ENCODE data around the gene RGS4.
"Not testable (repeated sequence)": the region's sequence is repeated elsewhere in the genome, so short reads cannot be mapped to it uniquely, and the experiment has no call there.

The RGS4 gene

DNA sequence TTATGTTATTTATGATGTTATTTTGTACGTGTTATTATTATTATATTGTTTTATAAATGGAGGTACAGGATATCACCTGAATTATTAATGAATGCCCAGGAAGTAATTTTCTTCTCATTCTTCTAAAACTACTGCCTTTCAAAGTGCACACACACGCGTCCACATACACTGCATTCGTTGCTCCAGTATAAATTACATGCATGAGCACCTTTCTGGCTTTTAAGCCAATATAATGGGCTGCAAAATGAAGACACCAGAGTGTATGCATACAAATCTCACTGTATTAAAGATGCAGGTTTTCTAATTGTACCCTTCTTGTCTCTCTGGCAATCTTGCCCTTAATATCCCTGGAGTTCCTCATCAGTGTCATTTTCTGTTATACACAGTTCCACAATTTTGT lies 6.9 kb downstream of the RGS4 start:
- FAIRE-seq (no peak), DNase-seq (ENCODE audit: insufficient read length, low spot score) (no peak)

DNA sequence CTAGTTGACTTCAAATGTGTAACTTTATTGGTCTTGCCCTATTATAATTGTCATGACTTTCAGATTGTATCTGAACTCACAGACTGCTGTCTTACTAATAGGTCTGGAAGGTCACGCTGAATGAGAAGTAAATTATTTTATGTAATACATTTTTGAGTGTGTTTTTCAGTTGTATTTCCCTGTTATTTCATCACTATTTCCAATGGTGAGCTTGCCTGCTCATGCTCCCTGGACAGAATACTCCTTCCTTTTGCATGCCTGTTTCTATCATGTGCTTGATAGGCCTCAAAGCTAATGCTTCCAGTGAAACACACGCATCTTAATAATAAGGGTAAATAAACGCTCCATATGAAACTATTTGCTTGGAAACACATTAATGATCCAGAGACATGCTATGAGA lies 7.3 kb downstream of the RGS4 start:
- TF ChIP-seq POLR2AphosphoS5 (IDR thresholded peaks at IDR 0.05; ENCODE audit: low read depth, low read length) (no peak), SPI1 (IDR thresholded peaks at IDR 0.05; ENCODE audit: low read depth, low read length) (no peak), TAF1 (IDR thresholded peaks at IDR 0.05; ENCODE audit: low read depth, low read length) (no peak), POU2F2 (IDR thresholded peaks at IDR 0.05; ENCODE audit: low read depth, low read length) (no peak), POLR2A (IDR thresholded peaks at IDR 0.05; ENCODE audit: low read depth, low read length) (no peak), PAX5 (IDR thresholded peaks at IDR 0.05; ENCODE audit: insufficient read depth, low read length, severe bottlenecking) (no peak)
- no peak for DNase-seq (ENCODE audit: insufficient read length, low spot score)
- no peak for FAIRE-seq

More for the DNA sequence above, 6.9 kb downstream of the RGS4 start:
- no peak for TF ChIP-seq POU2F2 (IDR thresholded peaks at IDR 0.05; ENCODE audit: low read depth, low read length)
- no peak for TF ChIP-seq POLR2AphosphoS5 (IDR thresholded peaks at IDR 0.05; ENCODE audit: low read depth, low read length)
- no peak for TF ChIP-seq PAX5 (IDR thresholded peaks at IDR 0.05; ENCODE audit: insufficient read depth, low read length, severe bottlenecking)
- no peak for TF ChIP-seq SPI1 (IDR thresholded peaks at IDR 0.05; ENCODE audit: low read depth, low read length)
- TF ChIP-seq POLR2A (IDR thresholded peaks at IDR 0.05; ENCODE audit: low read depth, low read length) = no peak
- no peak for TF ChIP-seq TAF1 (IDR thresholded peaks at IDR 0.05; ENCODE audit: low read depth, low read length)

DNA sequence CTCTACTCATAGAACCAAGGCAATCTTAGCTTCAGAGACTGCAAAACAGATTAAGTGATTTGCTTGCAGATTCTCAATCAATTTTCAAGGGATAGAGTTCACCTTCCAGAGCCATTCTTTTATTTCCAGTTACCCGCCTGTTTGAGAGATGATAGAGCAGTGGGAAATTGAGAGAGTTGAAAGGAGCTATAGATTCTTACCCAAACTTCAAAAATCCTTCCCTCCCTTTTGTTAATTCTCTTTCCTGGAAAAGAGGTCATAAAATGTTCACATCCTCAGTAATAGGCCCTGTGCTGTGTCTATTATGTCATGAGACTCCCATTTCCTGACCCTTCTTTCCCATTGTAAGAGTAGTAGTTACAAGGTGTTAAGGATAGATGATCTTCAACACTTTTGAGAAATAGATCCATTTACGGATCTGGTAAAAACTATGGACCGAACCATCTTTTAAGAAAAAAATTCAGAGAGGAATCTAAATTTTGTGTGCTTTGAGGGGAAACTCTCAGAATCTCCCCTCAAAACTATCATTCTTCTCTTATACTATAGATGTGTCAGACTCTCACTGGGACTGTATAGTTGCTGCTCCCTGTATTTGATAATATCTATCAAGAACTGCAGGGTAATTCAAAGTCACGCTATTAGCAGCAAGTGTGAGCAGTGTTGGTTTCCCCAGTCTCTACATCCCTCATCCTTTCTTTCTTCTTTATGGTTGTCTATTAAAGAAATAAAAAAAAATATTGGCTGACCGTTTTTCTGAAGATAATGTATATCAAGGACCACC lies 8.0 kb downstream of the RGS4 start:
- no peak for FAIRE-seq
- no peak for DNase-seq (ENCODE audit: insufficient read length, low spot score)

DNA sequence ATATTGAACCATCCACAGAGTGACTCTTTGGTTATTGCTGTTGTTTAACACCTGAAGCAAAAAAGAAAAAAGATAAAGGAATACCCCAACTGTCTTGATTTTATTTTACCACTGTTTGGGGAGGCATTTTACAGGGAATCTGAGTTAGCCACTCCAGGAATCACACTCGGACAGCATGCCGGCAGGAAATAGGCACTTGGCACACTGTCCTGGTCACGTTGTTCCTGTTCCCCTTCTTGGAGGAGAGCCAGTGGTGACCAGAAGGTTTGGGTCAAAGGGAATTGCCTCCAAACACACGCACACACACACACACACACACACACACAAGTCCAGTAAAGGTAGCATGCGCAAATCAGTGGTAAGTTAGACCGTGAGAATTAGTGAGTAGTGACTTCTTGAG lies 13.8 kb downstream of the RGS4 start:
- DNase-seq (ENCODE audit: insufficient read length, low spot score) (no peak), FAIRE-seq (no peak)
- no peak for TF ChIP-seq TAF1 (IDR thresholded peaks at IDR 0.05; ENCODE audit: low read depth, low read length)
- no peak for TF ChIP-seq POLR2AphosphoS5 (IDR thresholded peaks at IDR 0.05; ENCODE audit: low read depth, low read length)
- no peak for TF ChIP-seq POU2F2 (IDR thresholded peaks at IDR 0.05; ENCODE audit: low read depth, low read length)
- TF ChIP-seq POLR2A (IDR thresholded peaks at IDR 0.05; ENCODE audit: low read depth, low read length) = no peak
- TF ChIP-seq SPI1 (IDR thresholded peaks at IDR 0.05; ENCODE audit: low read depth, low read length) = no peak
- TF ChIP-seq PAX5 (IDR thresholded peaks at IDR 0.05; ENCODE audit: insufficient read depth, low read length, severe bottlenecking) = no peak

More for the DNA sequence above, 8.0 kb downstream of the RGS4 start:
- no peak for TF ChIP-seq POLR2AphosphoS5 (IDR thresholded peaks at IDR 0.05; ENCODE audit: low read depth, low read length)
- TF ChIP-seq TAF1 (IDR thresholded peaks at IDR 0.05; ENCODE audit: low read depth, low read length) = no peak
- no peak for TF ChIP-seq POLR2A (IDR thresholded peaks at IDR 0.05; ENCODE audit: low read depth, low read length)
- no peak for TF ChIP-seq SPI1 (IDR thresholded peaks at IDR 0.05; ENCODE audit: low read depth, low read length)
- no peak for TF ChIP-seq POU2F2 (IDR thresholded peaks at IDR 0.05; ENCODE audit: low read depth, low read length)
- no peak for TF ChIP-seq PAX5 (IDR thresholded peaks at IDR 0.05; ENCODE audit: insufficient read depth, low read length, severe bottlenecking)

DNA sequence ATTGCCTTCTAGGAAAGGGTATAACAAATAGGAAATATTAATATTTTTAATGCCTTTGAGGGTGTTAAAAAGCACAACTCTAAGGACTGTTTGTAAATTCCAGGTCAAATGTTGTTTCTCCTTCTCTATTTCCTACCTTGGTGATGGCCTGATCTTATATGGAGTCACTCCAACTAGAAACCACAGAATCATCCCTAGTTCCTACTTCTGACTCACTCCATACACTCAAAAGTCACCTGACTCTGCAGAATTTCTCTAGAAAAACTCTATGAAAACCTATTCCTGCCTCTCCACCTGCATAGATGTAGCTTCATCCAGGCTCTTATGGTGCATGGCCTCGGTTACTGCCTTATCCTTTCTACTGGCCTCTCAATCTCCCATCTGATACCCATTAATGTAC lies 14.5 kb downstream of the RGS4 start:
- TF ChIP-seq SPI1 (IDR thresholded peaks at IDR 0.05; ENCODE audit: low read depth, low read length) (no peak), POU2F2 (IDR thresholded peaks at IDR 0.05; ENCODE audit: low read depth, low read length) (no peak), PAX5 (IDR thresholded peaks at IDR 0.05; ENCODE audit: insufficient read depth, low read length, severe bottlenecking) (no peak), POLR2A (IDR thresholded peaks at IDR 0.05; ENCODE audit: low read depth, low read length) (no peak), TAF1 (IDR thresholded peaks at IDR 0.05; ENCODE audit: low read depth, low read length) (no peak), POLR2AphosphoS5 (IDR thresholded peaks at IDR 0.05; ENCODE audit: low read depth, low read length) (no peak)
- DNase-seq (ENCODE audit: insufficient read length, low spot score) = no peak
- FAIRE-seq = no peak

DNA sequence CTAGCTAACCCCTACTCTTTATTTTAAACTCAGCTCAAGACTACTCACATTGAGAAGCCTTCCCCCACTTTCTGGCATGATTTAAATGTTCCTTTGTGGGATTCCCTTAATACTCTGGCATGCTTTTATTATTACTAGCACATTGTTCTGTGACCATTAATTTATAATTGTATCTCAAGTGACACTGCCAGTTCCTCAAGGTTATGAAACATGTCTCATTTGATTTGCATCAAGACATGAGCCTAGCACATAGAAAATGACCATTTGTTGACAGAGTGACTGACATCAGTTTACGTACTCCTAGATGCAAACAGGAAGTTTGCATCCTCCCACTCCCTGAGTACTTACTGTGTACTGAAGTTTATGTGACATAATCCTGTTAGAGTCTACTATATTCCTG lies 15.2 kb downstream of the RGS4 start:
- TF ChIP-seq SPI1 (IDR thresholded peaks at IDR 0.05; ENCODE audit: low read depth, low read length) (no peak), PAX5 (IDR thresholded peaks at IDR 0.05; ENCODE audit: insufficient read depth, low read length, severe bottlenecking) (no peak), POLR2AphosphoS5 (IDR thresholded peaks at IDR 0.05; ENCODE audit: low read depth, low read length) (no peak), TAF1 (IDR thresholded peaks at IDR 0.05; ENCODE audit: low read depth, low read length) (no peak), POLR2A (IDR thresholded peaks at IDR 0.05; ENCODE audit: low read depth, low read length) (no peak), POU2F2 (IDR thresholded peaks at IDR 0.05; ENCODE audit: low read depth, low read length) (no peak)
- no peak for DNase-seq (ENCODE audit: insufficient read length, low spot score)
- no peak for FAIRE-seq

DNA sequence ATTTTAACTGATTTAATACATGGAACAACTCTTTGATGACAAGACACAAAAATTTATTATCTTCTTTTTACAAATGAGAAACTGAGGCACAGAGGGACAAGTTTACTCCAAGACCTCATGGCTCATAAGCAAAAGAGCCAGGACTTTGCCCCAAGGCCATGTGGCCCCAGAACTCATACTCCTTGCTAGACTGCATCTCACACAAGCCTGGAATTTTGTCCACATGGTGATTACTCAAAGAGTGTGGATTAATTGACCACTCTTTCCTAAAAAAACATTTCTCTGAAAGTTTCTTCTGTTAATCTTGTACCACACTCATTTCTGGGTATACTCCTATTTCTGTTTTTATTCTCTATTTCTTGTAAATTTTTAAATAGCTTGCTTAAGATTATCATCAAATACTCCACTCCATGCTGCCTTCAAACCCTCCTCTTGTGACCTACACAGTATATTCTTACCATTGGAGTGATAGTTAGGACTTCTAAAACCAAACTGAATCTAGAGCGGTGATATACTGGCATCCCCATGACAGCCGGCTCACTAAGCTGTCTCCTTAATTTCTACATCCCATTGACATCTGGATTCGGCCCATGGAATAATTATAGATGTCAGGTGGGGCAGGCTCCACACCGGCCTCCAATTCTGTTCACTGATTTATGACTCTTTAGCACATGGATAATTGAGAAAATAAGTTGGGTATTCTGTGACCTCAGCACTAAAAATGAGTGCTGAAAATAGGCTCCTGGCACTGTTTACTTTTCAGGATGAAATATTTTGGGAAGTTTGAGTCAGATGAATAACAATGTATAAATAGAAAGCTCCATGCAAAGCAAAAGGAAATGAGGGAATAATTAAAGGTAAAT lies 16.1 kb downstream of the RGS4 start:
- TF ChIP-seq POLR2AphosphoS5 (IDR thresholded peaks at IDR 0.05; ENCODE audit: low read depth, low read length) (no peak), POU2F2 (IDR thresholded peaks at IDR 0.05; ENCODE audit: low read depth, low read length) (no peak), POLR2A (IDR thresholded peaks at IDR 0.05; ENCODE audit: low read depth, low read length) (no peak), PAX5 (IDR thresholded peaks at IDR 0.05; ENCODE audit: insufficient read depth, low read length, severe bottlenecking) (no peak), SPI1 (IDR thresholded peaks at IDR 0.05; ENCODE audit: low read depth, low read length) (no peak), TAF1 (IDR thresholded peaks at IDR 0.05; ENCODE audit: low read depth, low read length) (no peak)
- FAIRE-seq = no peak
- no peak for DNase-seq (ENCODE audit: insufficient read length, low spot score)

DNA sequence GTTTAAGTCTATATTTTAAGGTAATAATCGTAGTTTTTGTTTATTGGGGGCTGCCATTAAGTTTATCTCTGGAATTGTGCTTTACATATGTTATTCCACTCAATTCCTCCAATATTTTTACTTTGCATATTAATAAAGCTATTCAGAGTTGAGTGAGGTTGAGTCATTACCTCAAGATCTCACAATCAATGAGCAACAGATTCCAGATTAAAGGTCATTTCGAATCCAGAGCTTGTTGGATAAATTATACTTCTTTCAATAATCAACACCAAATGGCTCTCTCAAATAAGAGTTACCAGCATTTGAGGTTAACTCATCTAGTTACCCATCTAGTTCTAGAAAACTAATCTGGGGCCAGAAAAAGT lies 16.7 kb downstream of the RGS4 start:
- FAIRE-seq (no peak), DNase-seq (ENCODE audit: insufficient read length, low spot score) (no peak)
- TF ChIP-seq TAF1 (IDR thresholded peaks at IDR 0.05; ENCODE audit: low read depth, low read length) (no peak), PAX5 (IDR thresholded peaks at IDR 0.05; ENCODE audit: insufficient read depth, low read length, severe bottlenecking) (no peak), POLR2A (IDR thresholded peaks at IDR 0.05; ENCODE audit: low read depth, low read length) (no peak), POLR2AphosphoS5 (IDR thresholded peaks at IDR 0.05; ENCODE audit: low read depth, low read length) (no peak), POU2F2 (IDR thresholded peaks at IDR 0.05; ENCODE audit: low read depth, low read length) (no peak), SPI1 (IDR thresholded peaks at IDR 0.05; ENCODE audit: low read depth, low read length) (no peak)

DNA sequence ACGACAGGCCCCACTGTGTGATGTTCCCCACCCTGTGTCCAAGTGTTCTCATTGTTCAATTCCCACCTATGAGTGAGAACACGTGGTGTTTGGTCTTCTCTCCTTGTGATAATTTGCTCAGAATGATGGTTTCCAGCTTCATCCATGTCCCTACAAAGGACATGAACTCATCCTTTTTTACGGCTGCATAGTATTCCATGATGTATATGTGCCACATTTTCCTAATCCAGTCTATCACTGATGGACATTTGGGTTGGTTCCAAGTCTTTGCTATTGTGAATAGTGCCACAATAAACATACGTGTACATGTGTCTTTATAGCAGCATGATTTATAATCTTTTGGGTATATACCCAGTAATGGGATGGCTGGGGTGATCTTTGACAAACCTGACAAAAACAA lies 20.0 kb downstream of the RGS4 start:
- not testable (repeated sequence) for DNase-seq (ENCODE audit: insufficient read length, low spot score); FAIRE-seq
